Erythroblast (primary cell): ENCODE results near the gene CAPN7.
"Not testable (repeated sequence)": the region's sequence is repeated elsewhere in the genome, so short reads cannot be mapped to it uniquely, and the experiment has no call there.

ENCODE experiments used
- GATA1 ChIP-seq: IDR thresholded peaks from 2 replicates; pipeline ENCODE4 v1.6.1; 2011; ENCODE audit warnings: low read depth, mild to moderate bottlenecking, control low read depth, low read length, moderate library complexity
- POLR2A ChIP-seq: IDR thresholded peaks from 2 replicates; pipeline ENCODE4 v1.6.1; 2011; ENCODE audit warnings: mild to moderate bottlenecking, low read length

GRCh38 chr3:15186477-15187164 is 19.4 kb upstream of the CAPN7 start:
- TF ChIP-seq POLR2A, GATA1: not testable (repeated sequence)
